ENCODE results near the gene FHIT.

Gene FHIT

DNA sequence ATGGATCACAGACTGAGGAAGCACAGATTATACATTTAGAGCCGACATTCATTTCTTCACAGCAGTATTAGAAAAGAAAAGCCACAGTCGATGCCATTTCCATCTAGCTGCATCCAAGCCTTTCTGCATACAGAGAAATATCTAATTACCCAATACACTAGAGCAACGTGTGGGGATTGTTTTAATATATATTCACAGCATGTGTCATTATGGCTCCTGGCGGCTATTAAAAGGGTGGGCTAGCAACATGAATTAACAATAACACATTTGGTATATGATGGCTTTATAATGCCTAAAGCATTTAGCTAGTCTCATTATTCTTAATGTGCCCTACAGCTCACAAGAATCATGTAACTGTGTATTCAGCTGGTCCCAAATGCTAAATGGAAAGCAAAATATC, 1030.5 kb downstream of the FHIT start:
- Histone ChIP-seq H3K9me2 (replicated peaks; ENCODE audit: control insufficient read depth, low read length) (no peaks in the 10 kb centered on the region), H3K36me3 (ENCODE audit: control insufficient read depth, low read length) (no peaks in the 10 kb centered on the region), H3K4me1 (ENCODE audit: control insufficient read depth, low read length) (no peaks in the 10 kb centered on the region), H3K27me3 (ENCODE audit: control insufficient read depth, low read length) (no peaks in the 10 kb centered on the region), H3K79me2 (ENCODE audit: control insufficient read depth, low read length) (no peaks in the 10 kb centered on the region), H3K4me2 (ENCODE audit: low read length) (no peak overlapping the region), H3K9me3 (ENCODE audit: control insufficient read depth, insufficient read depth, low read length) (no peaks in the 10 kb centered on the region), H3F3A (ENCODE audit: control insufficient read depth, insufficient read depth) (no peaks in the 10 kb centered on the region), H3K27ac (ENCODE audit: low read depth, low read length) (no peak overlapping the region), H4K20me1 (ENCODE audit: control insufficient read depth, insufficient read depth, low read depth, low read length) (no peaks in the 10 kb centered on the region), H3K4me3 (ENCODE audit: low read length) (no peak overlapping the region)
- TF ChIP-seq, protein P1, sequence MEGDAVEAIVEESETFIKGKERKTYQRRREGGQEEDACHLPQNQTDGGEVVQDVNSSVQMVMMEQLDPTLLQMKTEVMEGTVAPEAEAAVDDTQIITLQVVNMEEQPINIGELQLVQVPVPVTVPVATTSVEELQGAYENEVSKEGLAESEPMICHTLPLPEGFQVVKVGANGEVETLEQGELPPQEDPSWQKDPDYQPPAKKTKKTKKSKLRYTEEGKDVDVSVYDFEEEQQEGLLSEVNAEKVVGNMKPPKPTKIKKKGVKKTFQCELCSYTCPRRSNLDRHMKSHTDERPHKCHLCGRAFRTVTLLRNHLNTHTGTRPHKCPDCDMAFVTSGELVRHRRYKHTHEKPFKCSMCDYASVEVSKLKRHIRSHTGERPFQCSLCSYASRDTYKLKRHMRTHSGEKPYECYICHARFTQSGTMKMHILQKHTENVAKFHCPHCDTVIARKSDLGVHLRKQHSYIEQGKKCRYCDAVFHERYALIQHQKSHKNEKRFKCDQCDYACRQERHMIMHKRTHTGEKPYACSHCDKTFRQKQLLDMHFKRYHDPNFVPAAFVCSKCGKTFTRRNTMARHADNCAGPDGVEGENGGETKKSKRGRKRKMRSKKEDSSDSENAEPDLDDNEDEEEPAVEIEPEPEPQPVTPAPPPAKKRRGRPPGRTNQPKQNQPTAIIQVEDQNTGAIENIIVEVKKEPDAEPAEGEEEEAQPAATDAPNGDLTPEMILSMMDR (IDR thresholded peaks at IDR 0.05; ENCODE audit: low read depth, low read length, poor library complexity, severe bottlenecking): no peak
- no peak for TF ChIP-seq EZH2phosphoT487 (IDR thresholded peaks at IDR 0.05; ENCODE audit: borderline replicate concordance, low read length)

DNA sequence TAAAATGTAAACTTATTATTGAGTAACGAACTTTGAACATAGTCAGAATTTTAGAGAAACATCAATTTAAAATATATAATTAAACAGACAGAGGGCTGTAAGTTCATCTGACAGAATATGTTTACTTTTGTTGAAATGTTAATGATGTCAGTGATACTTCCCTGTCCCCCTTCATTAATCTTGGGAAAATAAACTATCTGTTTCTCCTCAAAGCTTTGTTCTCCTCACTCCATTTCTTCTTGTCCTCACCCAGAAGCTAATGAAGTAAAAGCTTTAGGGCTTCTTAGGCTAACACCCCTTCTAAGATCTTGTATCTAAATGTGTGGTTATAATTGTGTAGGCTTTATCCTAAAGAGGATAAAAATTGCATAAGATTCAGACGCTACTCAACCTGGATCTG, 1031.8 kb downstream of the FHIT start:
- Histone ChIP-seq H3K27me3 (ENCODE audit: control insufficient read depth, low read length) (no peaks in the 10 kb centered on the region), H3K9me3 (ENCODE audit: control insufficient read depth, insufficient read depth, low read length) (no peaks in the 10 kb centered on the region), H3K4me1 (ENCODE audit: control insufficient read depth, low read length) (no peaks in the 10 kb centered on the region), H3K27ac (ENCODE audit: low read depth, low read length) (no peak overlapping the region), H3K9me2 (replicated peaks; ENCODE audit: control insufficient read depth, low read length) (no peaks in the 10 kb centered on the region), H3K79me2 (ENCODE audit: control insufficient read depth, low read length) (no peaks in the 10 kb centered on the region), H3K36me3 (ENCODE audit: control insufficient read depth, low read length) (no peaks in the 10 kb centered on the region), H3F3A (ENCODE audit: control insufficient read depth, insufficient read depth) (no peaks in the 10 kb centered on the region), H3K4me2 (ENCODE audit: low read length) (no peak overlapping the region), H4K20me1 (ENCODE audit: control insufficient read depth, insufficient read depth, low read depth, low read length) (no peaks in the 10 kb centered on the region), H3K4me3 (ENCODE audit: low read length) (no peak overlapping the region)
- TF ChIP-seq EZH2phosphoT487 (IDR thresholded peaks at IDR 0.05; ENCODE audit: borderline replicate concordance, low read length): no peak
- TF ChIP-seq, protein P1 (IDR thresholded peaks at IDR 0.05; ENCODE audit: low read depth, low read length, poor library complexity, severe bottlenecking): no peak

DNA sequence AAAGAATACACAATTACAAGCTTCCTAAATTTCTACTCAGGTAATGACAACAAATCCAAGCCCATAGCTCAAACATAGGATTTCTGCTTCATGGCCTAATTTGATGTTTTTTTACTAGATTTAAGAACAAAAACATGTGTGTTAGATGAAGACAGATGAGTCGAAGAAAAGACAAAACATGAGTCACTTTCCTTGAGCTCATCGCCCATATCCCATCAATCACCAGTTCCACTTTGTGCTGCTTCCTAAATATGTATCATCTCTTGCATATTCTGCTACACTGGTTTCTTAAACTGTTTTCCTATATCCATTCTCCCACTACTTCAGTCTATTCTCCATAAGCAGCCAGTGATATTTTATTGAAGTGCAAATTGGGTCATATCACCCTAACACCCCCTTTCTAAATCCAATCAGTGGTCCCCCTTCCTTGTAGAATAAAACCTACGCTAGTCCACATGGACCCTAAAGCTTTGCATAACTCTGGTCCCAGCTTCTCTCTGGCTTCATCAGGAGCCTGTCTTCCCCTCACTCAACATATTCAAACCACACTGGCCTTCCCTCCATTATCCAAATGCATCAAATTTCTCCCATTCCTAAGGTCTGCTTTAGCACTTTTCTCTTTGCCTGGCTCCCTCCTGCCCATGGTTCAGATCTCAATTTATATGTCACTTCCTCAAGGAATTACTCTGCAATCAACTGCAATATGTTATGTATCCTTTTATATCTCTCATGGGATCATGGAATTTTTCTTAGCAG, 1033.9 kb downstream of the FHIT start:
- no peaks in the 10 kb centered on the region for H3K79me2 ChIP-seq (ENCODE audit: control insufficient read depth, low read length)
- H3F3A ChIP-seq (ENCODE audit: control insufficient read depth, insufficient read depth): no peaks in the 10 kb centered on the region
- H3K9me3 ChIP-seq (ENCODE audit: control insufficient read depth, insufficient read depth, low read length): no peaks in the 10 kb centered on the region
- no peaks in the 10 kb centered on the region for H4K20me1 ChIP-seq (ENCODE audit: control insufficient read depth, insufficient read depth, low read depth, low read length)
- no peaks in the 10 kb centered on the region for H3K4me1 ChIP-seq (ENCODE audit: control insufficient read depth, low read length)
- no peaks in the 10 kb centered on the region for H3K9me2 ChIP-seq (replicated peaks; ENCODE audit: control insufficient read depth, low read length)
- TF ChIP-seq EZH2phosphoT487 (IDR thresholded peaks at IDR 0.05; ENCODE audit: borderline replicate concordance, low read length): no peak
- TF ChIP-seq, protein P1 (IDR thresholded peaks at IDR 0.05; ENCODE audit: low read depth, low read length, poor library complexity, severe bottlenecking): no peak
- no peak overlapping the region for H3K4me2 ChIP-seq (ENCODE audit: low read length)
- no peaks in the 10 kb centered on the region for H3K36me3 ChIP-seq (ENCODE audit: control insufficient read depth, low read length)
- H3K27me3 ChIP-seq (ENCODE audit: control insufficient read depth, low read length): no peaks in the 10 kb centered on the region
- H3K4me3 ChIP-seq (ENCODE audit: low read length): no peak overlapping the region
- no peak overlapping the region for H3K27ac ChIP-seq (ENCODE audit: low read depth, low read length)
